GM12865 (cell line): Measurements from ENCODE around the gene HCN3.
A peak's percentile ranks its signal among the peaks of the same experiment; 100 is the strongest.

Experiments
- DNase-seq: peaks from one replicate; pipeline ENCODE4 v3.0.0; 2010; ENCODE audit warnings: low read depth
- H3K4me3 ChIP-seq: 2 replicates; pipeline ENCODE4 v1.5.1; 2011; ENCODE audit warnings: mild to moderate bottlenecking, low read depth, low read length, control low read depth
- TF ChIP-seq, protein P1 (sequence below): IDR thresholded peaks from 2 replicates; pipeline ENCODE4 v1.5.1; 2011; ENCODE audit warnings: low read length, control low read depth, low read depth, inconsistent platforms; ENCODE audit not compliant: insufficient read depth; ENCODE audit errors: missing control alignments

Gene HCN3

DNA sequence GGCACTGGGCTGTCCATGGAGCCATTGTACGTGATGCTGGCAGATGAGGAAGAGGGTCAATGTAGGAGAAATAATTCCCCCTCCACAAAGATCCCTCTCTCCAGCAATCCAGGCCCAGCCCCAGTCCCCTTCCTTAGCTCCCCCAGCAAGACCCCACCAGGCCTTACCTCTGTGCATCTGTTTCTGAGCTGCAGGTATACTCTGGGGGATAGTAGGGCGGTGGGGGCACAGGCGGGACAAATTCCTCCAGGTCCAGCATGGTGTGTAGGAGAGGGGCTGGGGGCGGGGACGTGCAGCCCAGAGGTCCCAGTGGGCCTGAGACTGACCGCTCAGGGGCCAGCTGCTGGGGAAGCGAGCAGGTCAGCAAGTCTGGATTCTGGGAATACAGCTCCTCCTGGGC, 25.7 kb upstream of the HCN3 start:
- no peak overlapping the region for H3K4me3 ChIP-seq
- TF ChIP-seq, protein P1, sequence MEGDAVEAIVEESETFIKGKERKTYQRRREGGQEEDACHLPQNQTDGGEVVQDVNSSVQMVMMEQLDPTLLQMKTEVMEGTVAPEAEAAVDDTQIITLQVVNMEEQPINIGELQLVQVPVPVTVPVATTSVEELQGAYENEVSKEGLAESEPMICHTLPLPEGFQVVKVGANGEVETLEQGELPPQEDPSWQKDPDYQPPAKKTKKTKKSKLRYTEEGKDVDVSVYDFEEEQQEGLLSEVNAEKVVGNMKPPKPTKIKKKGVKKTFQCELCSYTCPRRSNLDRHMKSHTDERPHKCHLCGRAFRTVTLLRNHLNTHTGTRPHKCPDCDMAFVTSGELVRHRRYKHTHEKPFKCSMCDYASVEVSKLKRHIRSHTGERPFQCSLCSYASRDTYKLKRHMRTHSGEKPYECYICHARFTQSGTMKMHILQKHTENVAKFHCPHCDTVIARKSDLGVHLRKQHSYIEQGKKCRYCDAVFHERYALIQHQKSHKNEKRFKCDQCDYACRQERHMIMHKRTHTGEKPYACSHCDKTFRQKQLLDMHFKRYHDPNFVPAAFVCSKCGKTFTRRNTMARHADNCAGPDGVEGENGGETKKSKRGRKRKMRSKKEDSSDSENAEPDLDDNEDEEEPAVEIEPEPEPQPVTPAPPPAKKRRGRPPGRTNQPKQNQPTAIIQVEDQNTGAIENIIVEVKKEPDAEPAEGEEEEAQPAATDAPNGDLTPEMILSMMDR = no peak
- no peak for DNase-seq

DNA sequence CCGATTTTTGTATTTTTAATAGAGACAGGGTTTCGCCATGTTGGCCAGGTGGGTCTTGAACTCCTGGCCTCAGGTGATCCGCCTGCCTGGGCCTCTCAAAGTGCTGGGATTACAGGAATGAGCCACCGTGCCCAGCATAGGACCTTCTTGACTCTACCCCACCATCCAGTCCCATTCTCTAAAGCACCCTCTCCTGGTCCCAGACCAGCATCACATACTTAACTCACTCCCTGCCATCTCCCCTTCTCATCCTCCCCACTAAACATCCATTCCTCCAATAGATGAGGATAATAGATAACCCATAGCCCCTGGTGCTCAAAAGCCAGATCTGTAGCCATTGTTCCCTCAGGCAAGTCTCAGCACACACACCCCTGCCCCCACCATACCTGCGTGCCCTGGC, 24.1 kb upstream of the HCN3 start:
- TF ChIP-seq, protein P1 = no peak
- DNase-seq = no peak
- no peak overlapping the region for H3K4me3 ChIP-seq

DNA sequence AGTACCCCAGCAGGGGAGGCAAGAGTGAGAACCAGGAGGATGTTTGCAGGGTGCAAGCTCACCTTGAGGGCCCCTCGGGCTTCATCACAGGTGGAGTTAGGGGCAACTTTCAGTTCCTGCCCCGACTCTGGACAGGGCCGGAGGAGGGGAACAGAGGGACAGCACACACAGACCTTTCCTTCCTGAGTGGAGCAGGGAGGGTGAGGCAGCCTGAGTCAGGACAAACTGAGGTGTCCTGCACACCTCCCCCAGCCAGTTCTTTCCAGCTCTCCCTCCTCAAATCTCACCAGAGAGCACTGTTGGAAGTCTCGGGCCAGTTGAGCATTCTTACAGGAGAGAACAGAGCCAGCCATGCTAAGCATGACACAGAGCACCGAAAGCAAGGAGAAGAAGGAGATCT, 23.5 kb upstream of the HCN3 start:
- no peak overlapping the region for H3K4me3 ChIP-seq
- DNase-seq = no peak
- TF ChIP-seq, protein P1 = no peak

DNA sequence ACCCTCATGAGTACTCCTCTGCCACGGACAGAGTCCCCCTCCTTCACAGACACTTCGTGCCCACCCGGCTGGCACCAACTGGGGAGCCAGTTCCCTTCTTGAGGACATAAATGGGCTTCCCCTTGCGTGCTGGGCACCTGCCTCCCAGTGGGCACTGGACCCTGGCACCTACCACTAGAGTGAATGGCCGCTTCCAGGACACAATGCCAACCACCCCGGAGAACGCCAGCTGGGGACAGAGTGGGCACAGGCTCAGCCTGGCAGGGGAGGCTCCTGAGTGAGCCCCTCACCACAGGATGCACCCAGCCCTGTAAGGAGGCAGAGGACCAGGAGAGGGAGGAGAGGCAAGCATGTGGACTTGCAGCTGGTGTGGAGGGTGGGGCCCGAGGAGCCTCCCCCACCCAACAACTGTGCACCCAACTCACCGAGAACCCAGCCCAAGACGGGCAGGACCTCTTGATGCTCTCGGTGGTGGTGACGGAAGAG, 23.0 kb upstream of the HCN3 start:
- no peak for DNase-seq
- TF ChIP-seq, protein P1 = no peak
- peak overlapping the region; percentile 68 for H3K4me3 ChIP-seq

DNA sequence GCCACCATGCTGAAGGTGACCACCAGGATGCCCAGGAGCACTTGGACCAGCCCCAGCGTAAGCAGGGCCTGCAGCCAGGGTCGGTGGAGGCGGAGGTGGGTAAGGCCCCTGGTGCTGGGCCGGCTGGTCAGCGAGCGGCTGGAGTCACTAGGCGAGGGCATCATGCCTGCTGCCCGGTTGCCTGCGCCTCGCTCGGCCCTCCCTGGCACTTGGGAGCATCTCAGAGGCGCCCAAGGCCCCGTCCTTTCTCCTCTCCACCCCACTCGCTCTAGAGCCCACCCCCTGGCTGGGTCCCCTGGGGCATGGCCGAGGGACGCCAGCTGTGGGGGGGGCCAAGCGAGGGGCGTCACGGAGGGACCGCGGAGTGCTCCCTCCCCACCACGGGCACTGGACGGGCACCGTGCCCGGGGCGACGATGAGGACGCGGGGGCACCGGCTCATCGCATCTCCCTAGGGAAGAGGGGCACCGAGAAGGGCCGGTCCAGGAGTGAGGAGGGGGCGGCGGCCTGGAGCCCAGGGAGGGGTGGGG, 22.5 kb upstream of the HCN3 start:
- H3K4me3 ChIP-seq = peak overlapping the region; percentile 68
- TF ChIP-seq, protein P1 = no peak
- DNase-seq = no peak

DNA sequence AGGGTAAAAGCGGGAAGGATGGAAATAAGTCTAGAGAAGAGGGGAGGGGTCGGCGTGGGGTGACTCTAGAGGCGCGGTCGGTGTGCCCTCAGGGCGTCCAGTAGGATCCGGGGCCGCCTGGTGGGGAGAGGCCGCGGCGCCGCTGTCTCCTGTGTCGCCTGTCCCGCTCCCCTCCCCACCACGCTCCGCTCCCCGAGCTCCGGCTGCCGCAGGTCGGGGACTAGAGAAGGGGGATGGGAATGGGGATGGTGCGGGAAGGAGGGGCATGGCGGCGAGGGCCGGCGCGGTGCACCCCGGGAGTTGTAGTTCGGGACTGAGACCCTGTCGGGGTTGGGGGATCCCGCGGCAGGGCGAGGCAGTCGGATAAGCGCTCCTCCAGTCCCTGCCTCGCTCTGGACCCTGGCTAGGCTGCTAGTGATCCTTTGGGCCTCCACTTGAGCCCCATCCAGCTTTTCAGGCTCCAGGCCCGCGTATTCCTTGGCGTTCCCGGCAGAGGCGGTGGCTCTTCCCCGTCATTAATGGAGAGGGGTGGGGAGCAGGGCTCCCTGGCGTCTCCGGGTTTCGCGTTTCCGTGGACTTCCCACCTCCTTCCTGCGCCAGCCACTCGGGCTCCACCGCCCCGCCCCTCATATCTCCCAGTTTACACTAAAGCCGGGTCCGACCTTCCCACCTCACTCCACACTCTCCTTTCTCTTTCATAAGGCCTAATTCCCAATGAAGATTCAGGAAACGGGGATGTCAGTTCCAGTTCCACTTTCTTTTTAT, 21.8 kb upstream of the HCN3 start, which contains the start of gene ENTREP3:
Gene ENTREP3, minus strand, starts transcription at position 241 of the 765 bp plus-strand sequence. CDS start 606 bp downstream, outside the sequence.
- TF ChIP-seq, protein P1 = no peak
- DNase-seq = peak; percentile 87
- H3K4me3 ChIP-seq = peak within 1 kb of the TSS; percentile 68
